Smooth muscle cell of the brain vasculature (primary cell): ENCODE data around the gene ZBTB33.

Experiments
- DNase-seq: peaks from one replicate; pipeline ENCODE4 v3.0.0-alpha.2; 2012; ENCODE audit warnings: low read depth, low spot score

The ZBTB33 gene

DNA sequence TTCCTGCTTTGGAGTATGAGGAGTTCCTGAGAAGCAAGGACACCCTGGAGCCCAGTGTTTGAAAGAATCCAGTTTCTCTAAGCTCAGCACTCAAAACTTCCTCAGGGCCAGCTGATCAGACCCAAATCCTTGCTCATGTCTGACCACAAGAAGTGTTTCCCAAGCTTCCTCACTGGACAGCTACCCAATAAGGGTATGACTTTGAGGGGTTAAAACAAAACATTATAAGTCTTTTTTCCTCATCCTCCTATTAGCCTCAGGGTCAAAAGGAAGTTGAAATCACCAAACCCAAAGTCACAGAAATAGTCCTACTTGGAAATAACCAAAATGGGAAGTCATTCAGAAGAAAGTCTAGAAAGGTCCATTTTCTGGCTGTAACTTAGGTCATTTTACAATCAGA is 13.7 kb downstream of the ZBTB33 start:
- no peak for DNase-seq

GRCh38 chrX:120269373-120270035 is 18.9 kb downstream of the ZBTB33 start:
- DNase-seq: no peak

GRCh38 chrX:120270567-120270966 is 20.0 kb downstream of the ZBTB33 start:
- no peak for DNase-seq

- no peak for DNase-seq
Observed at GRCh38 chrX:120271218-120271617, 20.6 kb downstream of the ZBTB33 start.

DNA sequence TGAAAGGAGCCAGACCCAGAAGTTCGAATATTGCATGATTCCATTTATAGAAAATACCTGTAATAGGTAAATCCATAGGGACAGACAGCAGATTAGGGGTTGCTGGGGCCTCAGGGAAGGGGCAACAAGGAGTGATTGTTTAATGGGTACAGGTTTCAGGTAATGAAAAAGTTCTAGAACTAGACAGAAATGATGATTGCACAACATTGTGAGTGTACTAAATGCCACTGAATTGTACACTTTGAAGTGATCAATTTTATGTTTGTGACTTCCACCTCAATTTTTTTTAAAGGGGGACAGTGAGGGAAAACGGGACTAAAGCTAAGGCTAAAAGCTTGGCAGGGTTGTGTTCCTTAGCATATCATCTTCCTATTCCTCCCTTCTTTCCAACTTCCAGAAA is 23.5 kb downstream of the ZBTB33 start:
- DNase-seq: no peak

DNA sequence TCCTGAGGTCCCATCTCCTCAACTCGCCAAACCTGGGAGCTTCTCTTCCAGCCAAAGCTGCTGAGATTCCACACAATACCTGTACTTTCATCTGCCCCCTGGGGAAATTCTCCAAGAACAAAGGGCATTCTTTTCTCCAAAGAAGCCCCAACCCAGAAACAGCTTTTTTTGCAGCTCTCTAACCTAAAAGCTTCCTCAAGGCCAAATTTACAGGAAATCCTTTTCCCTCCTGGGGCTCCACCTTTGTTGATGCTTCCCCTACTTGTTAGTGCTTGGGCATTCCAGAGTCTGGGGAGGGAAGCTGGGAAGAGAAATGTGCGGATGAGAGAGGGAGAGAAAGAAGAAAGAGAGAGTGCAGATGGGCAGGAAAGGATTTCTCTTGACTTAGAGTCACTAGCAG is 24.3 kb downstream of the ZBTB33 start:
- no peak for DNase-seq

GRCh38 chrX:120281021-120281624 is 30.5 kb downstream of the ZBTB33 start:
- no peak for DNase-seq

DNA sequence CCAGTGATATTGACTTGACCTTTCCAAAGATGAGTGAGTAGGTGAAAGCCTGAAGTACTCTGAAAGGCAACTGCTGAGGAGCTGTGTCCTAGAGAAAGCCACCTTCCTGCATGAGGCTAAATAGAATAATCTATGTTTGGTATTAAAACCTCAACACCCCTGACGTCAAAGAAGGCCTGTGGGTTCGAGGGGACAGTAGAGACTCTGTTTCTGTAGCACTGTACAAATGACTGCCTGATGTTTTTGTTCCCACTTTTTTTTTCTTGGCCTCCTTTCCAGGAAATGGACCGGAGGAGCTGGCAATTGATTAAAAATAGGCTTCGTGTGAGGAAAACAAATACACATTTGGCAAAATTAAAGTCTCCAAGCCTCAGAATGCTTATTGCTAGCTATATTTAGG is 31.1 kb downstream of the ZBTB33 start:
- DNase-seq: no peak

- DNase-seq: no peak
Observed at GRCh38 chrX:120282697-120283096, 32.1 kb downstream of the ZBTB33 start.

DNA sequence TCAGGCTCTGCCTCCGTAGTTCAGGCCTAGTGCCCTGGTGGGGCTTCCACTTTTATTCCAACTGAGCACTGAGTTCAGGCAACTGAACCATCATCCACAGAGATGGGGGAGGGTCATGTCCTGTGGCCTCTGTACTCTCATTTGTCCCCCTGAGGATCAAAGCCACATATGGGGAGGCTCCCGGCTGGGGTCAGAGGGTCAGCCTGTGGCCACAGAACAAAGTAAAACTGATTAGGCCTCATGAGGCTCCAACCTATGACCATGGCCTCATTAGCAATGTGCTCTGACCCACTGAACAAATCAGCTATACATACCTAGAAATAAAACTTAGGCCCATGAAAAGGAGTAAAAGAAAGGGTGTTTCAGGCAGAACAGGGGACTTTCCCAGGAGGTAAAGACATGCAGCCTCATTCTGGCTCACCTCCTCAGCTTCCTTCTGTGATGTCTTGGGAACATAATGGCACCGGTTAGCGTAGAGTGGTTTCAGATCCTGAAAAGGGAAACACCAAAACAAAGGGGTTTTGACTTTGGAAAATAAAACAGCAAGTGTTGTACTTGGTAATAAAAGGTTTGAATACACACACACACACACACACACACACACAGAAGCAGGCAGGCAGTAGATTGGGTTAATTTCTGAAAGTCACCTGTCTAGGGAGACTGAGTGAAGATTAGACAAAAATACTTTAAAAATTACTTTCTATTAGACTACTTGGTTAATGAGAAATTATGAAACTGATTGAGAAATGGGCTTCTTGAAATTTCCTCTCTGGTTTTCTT is 36.3 kb downstream of the ZBTB33 start:
- DNase-seq: no peak

- DNase-seq: no peak
Observed at GRCh38 chrX:120287513-120288112, 37.0 kb downstream of the ZBTB33 start.

GRCh38 chrX:120290107-120290506 is 39.5 kb downstream of the ZBTB33 start:
- DNase-seq: no peak

GRCh38 chrX:120291211-120291610 is 40.6 kb downstream of the ZBTB33 start:
- DNase-seq: no peak

DNA sequence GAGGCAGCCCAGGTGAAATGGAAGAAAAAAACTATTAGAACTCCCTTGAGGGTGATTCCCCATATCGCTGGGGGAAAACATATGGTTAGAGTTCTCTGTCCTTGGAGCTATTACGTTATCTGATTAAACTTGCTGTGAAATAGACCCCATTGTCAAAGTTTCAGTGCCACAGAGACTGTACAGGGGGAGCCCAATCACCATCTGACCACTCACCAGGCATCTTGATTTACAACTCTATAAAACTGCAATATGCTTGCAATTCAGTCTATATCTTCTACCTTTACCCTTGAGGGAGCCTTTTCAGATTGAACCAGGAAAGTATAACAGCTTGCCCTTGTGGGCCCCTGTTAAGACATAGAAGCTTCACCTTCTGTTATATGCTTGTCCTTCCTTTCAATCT is 42.4 kb downstream of the ZBTB33 start:
- DNase-seq: no peak

DNA sequence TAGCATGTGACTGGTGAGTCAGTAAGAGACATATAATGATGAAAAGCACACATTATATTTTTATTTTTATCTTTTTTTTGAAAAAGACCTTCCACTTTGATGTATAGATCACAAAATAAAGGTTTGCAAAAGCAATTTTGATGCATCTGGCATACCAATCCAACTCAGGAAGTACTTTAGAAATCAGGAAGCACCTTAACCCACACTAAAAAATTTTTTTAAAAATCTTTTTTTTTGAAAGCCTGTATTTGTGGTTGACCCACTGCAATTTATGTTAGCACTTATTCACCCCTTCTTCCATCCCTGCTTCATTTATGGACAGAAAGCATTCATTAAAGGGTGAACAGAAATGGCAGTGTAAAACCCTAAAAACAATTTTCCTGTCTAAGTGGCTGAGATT is 44.0 kb downstream of the ZBTB33 start:
- DNase-seq: no peak

DNA sequence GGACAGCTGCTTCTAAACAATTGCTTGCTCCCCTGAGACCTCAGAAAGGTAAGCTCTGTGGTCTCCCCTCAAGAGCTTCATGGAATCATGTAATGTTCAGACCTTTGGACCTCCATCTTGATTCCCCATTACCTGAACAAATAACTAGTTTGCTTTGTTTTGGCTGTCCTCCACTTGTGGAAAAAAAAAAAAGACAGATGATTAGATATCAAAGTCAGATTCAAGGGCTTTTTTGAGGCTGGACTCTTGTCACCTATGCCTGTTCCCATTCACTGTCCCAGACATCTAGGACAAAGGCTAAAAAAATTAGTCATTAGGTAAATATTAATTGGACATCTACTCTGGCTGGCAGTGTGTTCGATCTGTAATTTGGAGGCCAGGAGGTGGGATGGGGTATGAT is 47.3 kb downstream of the ZBTB33 start:
- DNase-seq: no peak

DNA sequence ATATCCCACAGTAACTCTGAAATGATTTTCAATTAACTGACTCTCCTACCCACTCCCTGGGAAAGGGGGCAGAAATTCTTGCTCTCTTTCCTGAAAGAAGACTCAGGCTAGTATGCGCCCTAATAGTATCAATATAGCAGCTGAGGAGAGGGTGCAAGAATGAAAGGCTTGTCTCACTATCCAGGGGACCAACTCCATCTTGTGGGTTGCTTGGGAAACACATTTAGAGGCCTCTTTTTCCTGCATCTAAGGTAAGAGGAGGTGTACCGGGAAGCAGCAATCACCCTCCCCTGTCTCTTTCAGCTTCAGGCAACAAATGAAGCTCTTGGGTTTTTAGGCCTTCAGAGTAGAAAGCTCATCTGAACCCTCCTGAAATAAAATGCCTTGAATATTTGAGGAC is 49.3 kb downstream of the ZBTB33 start:
- no peak for DNase-seq

- no peak for DNase-seq
Observed at GRCh38 chrX:120301497-120301896, 50.9 kb downstream of the ZBTB33 start.

DNA sequence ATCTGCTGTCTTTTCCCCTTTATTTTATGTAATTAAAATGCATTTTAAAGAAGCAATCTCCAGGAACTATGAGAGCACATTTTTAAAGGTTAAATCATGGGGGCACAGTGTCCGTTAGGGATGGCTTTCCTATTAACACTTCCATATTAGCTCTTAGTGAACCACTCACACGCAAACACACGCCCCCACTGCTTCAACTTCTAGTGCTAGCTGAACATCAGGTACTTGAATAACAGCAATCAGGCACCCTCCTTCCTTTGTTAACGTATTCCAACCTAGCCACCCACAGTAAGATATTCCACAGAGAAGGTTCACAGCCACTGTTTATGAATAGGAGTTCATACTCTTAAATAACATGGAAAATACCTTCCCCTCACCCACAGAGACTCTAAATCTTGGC is 51.3 kb downstream of the ZBTB33 start:
- no peak for DNase-seq

DNA sequence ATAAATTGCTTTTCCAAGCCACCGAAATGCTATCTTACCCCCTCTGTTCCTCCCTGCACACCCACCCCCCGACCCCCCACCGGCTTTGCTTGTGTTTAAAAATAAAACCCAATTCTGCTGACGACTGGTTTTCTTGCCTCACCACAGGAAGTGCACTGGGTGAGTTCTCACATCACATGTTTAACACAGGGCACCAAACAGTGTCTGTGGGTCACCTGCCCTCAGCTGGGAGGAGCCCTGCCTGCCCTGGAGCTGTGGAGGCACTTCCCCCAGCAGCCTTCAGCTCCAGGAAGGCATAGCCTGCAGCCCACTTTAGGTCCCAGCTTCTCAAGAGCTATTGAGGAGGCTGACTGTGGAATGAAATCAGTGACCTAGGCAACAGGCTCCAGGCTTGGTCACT is 51.8 kb downstream of the ZBTB33 start:
- no peak for DNase-seq

DNA sequence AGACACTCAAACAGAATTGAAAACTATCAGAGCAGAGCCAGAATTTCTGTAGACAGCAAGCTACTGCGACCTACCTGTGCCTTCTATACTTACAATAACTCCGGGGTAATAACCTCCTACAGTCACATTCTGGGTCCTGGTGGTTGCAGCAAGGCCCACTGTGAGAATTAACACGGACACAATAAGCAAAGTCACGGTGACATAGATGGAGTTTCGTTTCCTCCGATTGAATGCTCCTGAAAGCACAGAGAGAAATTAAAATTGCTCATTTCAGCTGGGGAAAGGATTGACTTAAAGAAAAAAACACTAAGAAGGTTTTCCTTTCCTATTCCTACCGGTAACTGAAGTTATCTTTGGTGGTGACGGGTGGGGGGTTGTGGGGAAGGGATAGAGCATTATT is 53.6 kb downstream of the ZBTB33 start:
- DNase-seq: no peak

- DNase-seq: no peak
Observed at GRCh38 chrX:120305531-120306141, 55.0 kb downstream of the ZBTB33 start.
